H1 (cell line): Measurements from ENCODE around the gene NEURL1. TPM values are rescaled to one million over a fixed set of nuclear protein-coding genes. Genes with fewer than 3 reads are reported as not detected.

Experiments
- CTCF ChIA-PET: fragments of 300-600 bp; sonication (Branson Sonifier 250); formaldehyde crosslinking; loops from one replicate; lab custom pipeline; 2021; ENCODE audit not compliant: partially characterized antibody; lab: Charles Lee
- POLR2A ChIA-PET: fragments of 300-600 bp; sonication (Branson Sonifier 250); formaldehyde crosslinking; loops from one replicate; lab custom pipeline; 2021; ENCODE audit warnings: inconsistent platforms; ENCODE audit not compliant: partially characterized antibody; lab: Charles Lee
- DNase-seq, 2 experiments: peaks; one replicate each; pipeline versions ENCODE4 v3.0.0 to v3.0.0-alpha.2; 2010 to 2022; ENCODE audit warnings: low spot score in 2 of 2, low read depth in 1 of 2, mixed read lengths in 1 of 2
- FAIRE-seq: peaks from 2 replicates; lab custom pipeline; 2011; peaks lifted over from hg19 to GRCh38; lab: Jason Lieb, UNC
- H2AFZ ChIP-seq: 2 replicates; pipeline ENCODE4 v1.8.1; 2012; ENCODE audit warnings: low read length, inconsistent platforms
- H2AK5ac ChIP-seq: 2 replicates; pipeline ENCODE4 v1.6.1; 2013; ENCODE audit warnings: low read depth, low read length
- H2BK120ac ChIP-seq: replicated peaks from 2 replicates; pipeline ENCODE3; 2013; ENCODE audit warnings: low read depth, low read length, inconsistent platforms
- H2BK12ac ChIP-seq: 2 replicates; pipeline ENCODE4 v1.6.1; 2013; ENCODE audit warnings: low read depth, low read length
- H2BK15ac ChIP-seq: 2 replicates; pipeline ENCODE4 v1.6.1; 2013; ENCODE audit warnings: low read length
- H2BK20ac ChIP-seq: 2 replicates; pipeline ENCODE4 v1.6.1; 2013; ENCODE audit warnings: low read length
- H2BK5ac ChIP-seq: 2 replicates; pipeline ENCODE4 v1.6.1; 2013; ENCODE audit warnings: low read depth, low read length
- H3K14ac ChIP-seq: 2 replicates; pipeline ENCODE4 v1.6.1; 2013; ENCODE audit warnings: inconsistent platforms; ENCODE audit not compliant: insufficient read length
- H3K18ac ChIP-seq: 2 replicates; pipeline ENCODE4 v1.6.1; 2013; ENCODE audit warnings: low read length; ENCODE audit errors: extremely low read depth
- H3K23ac ChIP-seq: 2 replicates; pipeline ENCODE4 v1.6.1; 2013; ENCODE audit warnings: inconsistent platforms; ENCODE audit not compliant: insufficient read length
- H3K23me2 ChIP-seq: 2 replicates; pipeline ENCODE4 v1.6.1; 2013; ENCODE audit warnings: low read depth, low read length
- H3K27ac ChIP-seq: 2 replicates; pipeline ENCODE4 v1.6.1; 2011; ENCODE audit warnings: low read depth, low read length, inconsistent platforms
- H3K27me3 ChIP-seq, 4 experiments: replicated peaks in 1 of 4; 1 replicate in 1 of 4; 2 replicates in 3 of 4; pipeline versions ENCODE4 v1.6.1 to v1.8.1; 2011 to 2013; ENCODE audit warnings: low read length in 3 of 4, mild to moderate bottlenecking in 3 of 4, inconsistent platforms in 2 of 4, mixed read lengths in 2 of 4, moderate library complexity in 1 of 4; ENCODE audit not compliant: control insufficient read depth in 3 of 4, insufficient read depth in 3 of 4; ENCODE audit errors: extremely low read depth in 1 of 4
- H3K36me3 ChIP-seq, 4 experiments: 2 replicates each; pipeline versions ENCODE4 v1.6.1 to v1.8.1; 2011 to 2013; ENCODE audit warnings: mild to moderate bottlenecking in 4 of 4, low read length in 3 of 4, moderate library complexity in 2 of 4, control low read depth in 1 of 4, inconsistent platforms in 1 of 4; ENCODE audit not compliant: insufficient read depth in 4 of 4, control insufficient read depth in 2 of 4
- H3K4ac ChIP-seq: replicated peaks from 2 replicates; pipeline ENCODE3; 2013; ENCODE audit warnings: low read length, low read depth, mixed read lengths, inconsistent platforms; ENCODE audit not compliant: insufficient read length
- H3K4me1 ChIP-seq, 4 experiments: replicated peaks in 1 of 4; 1 replicate in 1 of 4; 2 replicates in 3 of 4; pipeline versions ENCODE4 v1.6.1 to v1.8.1; 2011 to 2013; ENCODE audit warnings: low read length in 3 of 4, inconsistent platforms in 2 of 4, mixed read lengths in 1 of 4; ENCODE audit not compliant: insufficient read depth in 4 of 4, control insufficient read depth in 3 of 4
- H3K4me2 ChIP-seq, 2 experiments: 2 replicates each; pipeline versions ENCODE4 v1.6.1 to v1.8.1; 2011 to 2013; ENCODE audit warnings: low read depth in 2 of 2, low read length in 2 of 2, control low read depth in 1 of 2, inconsistent platforms in 1 of 2, mild to moderate bottlenecking in 1 of 2; ENCODE audit not compliant: insufficient read depth in 1 of 2
- H3K4me3 ChIP-seq, 4 experiments: fragments of 200-600, 300-600 bp in 1 of 4; sonication (generic), shearing (Covaris generic), sonication (Bioruptor Twin) in 1 of 4; 2 replicates each; pipeline versions ENCODE4 v1.5.1 to v1.8.1; 2011 to 2016; ENCODE audit warnings: low read length in 4 of 4, low read depth in 3 of 4, control low read depth in 2 of 4, inconsistent platforms in 2 of 4, mild to moderate bottlenecking in 2 of 4, mixed read lengths in 1 of 4, moderate library complexity in 1 of 4; ENCODE audit not compliant: insufficient read depth in 2 of 4; ENCODE audit errors: extremely low read depth in 1 of 4
- H3K56ac ChIP-seq: replicated peaks from 2 replicates; pipeline ENCODE3; 2013; ENCODE audit warnings: low read depth, mild to moderate bottlenecking, mixed read lengths, low read length, inconsistent platforms; ENCODE audit not compliant: insufficient read length
- H3K79me1 ChIP-seq: 2 replicates; pipeline ENCODE4 v1.6.1; 2013; ENCODE audit warnings: low read depth, low read length, control low read depth
- H3K79me2 ChIP-seq, 2 experiments: 2 replicates each; pipeline versions ENCODE4 v1.6.1 to v1.8.1; 2012 to 2013; ENCODE audit warnings: low read length in 2 of 2, mild to moderate bottlenecking in 2 of 2, inconsistent platforms in 1 of 2; ENCODE audit not compliant: insufficient read depth in 2 of 2, control insufficient read depth in 1 of 2
- H3K9ac ChIP-seq, 4 experiments: replicated peaks in 1 of 4; 1 replicate in 1 of 4; 2 replicates in 3 of 4; pipeline versions ENCODE4 v1.6.1 to v1.8.1; 2011 to 2013; ENCODE audit warnings: low read depth in 3 of 4, low read length in 3 of 4, control low read depth in 2 of 4, mild to moderate bottlenecking in 2 of 4, moderate library complexity in 2 of 4, inconsistent platforms in 1 of 4; ENCODE audit errors: extremely low read depth in 1 of 4
- H3K9me3 ChIP-seq, 2 experiments: 2 replicates each; pipeline versions ENCODE4 v1.6.1 to v1.8.1; 2012 to 2013; ENCODE audit warnings: mild to moderate bottlenecking in 2 of 2, moderate library complexity in 2 of 2, control low read depth in 1 of 2, inconsistent platforms in 1 of 2, low read depth in 1 of 2, low read length in 1 of 2, mixed read lengths in 1 of 2; ENCODE audit not compliant: insufficient read depth in 2 of 2
- H4K20me1 ChIP-seq, 2 experiments: replicated peaks in 1 of 2; 2 replicates each; pipeline versions ENCODE3 to v1.8.1; 2011 to 2013; ENCODE audit warnings: inconsistent platforms in 2 of 2, low read length in 2 of 2, mild to moderate bottlenecking in 1 of 2; ENCODE audit not compliant: insufficient read depth in 2 of 2, control insufficient read depth in 1 of 2
- H4K5ac ChIP-seq: 2 replicates; pipeline ENCODE4 v1.6.1; 2013; ENCODE audit warnings: low read length, low read depth, mixed read lengths, inconsistent platforms; ENCODE audit not compliant: insufficient read length
- H4K8ac ChIP-seq: 2 replicates; pipeline ENCODE4 v1.8.0; 2013; ENCODE audit warnings: mild to moderate bottlenecking, moderate library complexity, low read length, inconsistent platforms; ENCODE audit not compliant: insufficient read depth; ENCODE audit errors: extremely low read depth
- H4K91ac ChIP-seq: replicated peaks from 2 replicates; pipeline ENCODE3; 2013; ENCODE audit warnings: low read length, mixed read lengths, inconsistent platforms; ENCODE audit not compliant: insufficient read length
- ATF3 ChIP-seq: IDR thresholded peaks from 2 replicates; pipeline ENCODE4 v1.6.1; 2011; ENCODE audit warnings: low read depth, mild to moderate bottlenecking, low read length; ENCODE audit not compliant: insufficient read depth
- CHD1 ChIP-seq: IDR thresholded peaks from 2 replicates; pipeline ENCODE4 v1.6.1; 2012; ENCODE audit warnings: low read depth, low read length, improper control_type of control experiment
- CREB1 ChIP-seq: IDR thresholded peaks from 2 replicates; pipeline ENCODE4 v1.6.1; 2012; ENCODE audit warnings: inconsistent platforms
- E2F6 ChIP-seq: IDR thresholded peaks from 2 replicates; pipeline ENCODE4 v1.6.1; 2012; ENCODE audit warnings: inconsistent platforms
- EP300 ChIP-seq, 2 experiments: IDR thresholded peaks; 1 replicate in 1 of 2; 2 replicates in 1 of 2; pipeline ENCODE4 v1.6.1; 2011 to 2012; ENCODE audit warnings: low read depth in 2 of 2, low read length in 2 of 2, mild to moderate bottlenecking in 2 of 2, borderline replicate concordance in 1 of 2, inconsistent platforms in 1 of 2, moderate library complexity in 1 of 2
- HDAC6 ChIP-seq: IDR thresholded peaks from one replicate; pipeline ENCODE4 v1.7.1; 2012; ENCODE audit warnings: low read depth, mild to moderate bottlenecking, inconsistent platforms, low read length, moderate library complexity
- KDM5A ChIP-seq: fragments of 200-600 bp; IDR thresholded peaks from 2 replicates; pipeline ENCODE4 v1.7.1; 2012; ENCODE audit warnings: mild to moderate bottlenecking, low read length, inconsistent platforms, mixed read lengths
- RBBP5 ChIP-seq: IDR thresholded peaks from 2 replicates; pipeline ENCODE4 v1.7.1; 2012; ENCODE audit warnings: low read depth, mild to moderate bottlenecking, inconsistent platforms, low read length, moderate library complexity, borderline replicate concordance
- SAP30 ChIP-seq: fragments of 300-600 bp; sonication (generic); IDR thresholded peaks from 2 replicates; pipeline ENCODE4 v1.7.1; 2012; ENCODE audit warnings: low read length, moderate library complexity, mild to moderate bottlenecking, inconsistent platforms; ENCODE audit not compliant: insufficient read depth, insufficient replicate concordance
- SP2 ChIP-seq: IDR thresholded peaks from 2 replicates; pipeline ENCODE4 v1.6.1; 2012; ENCODE audit warnings: mild to moderate bottlenecking, low read length, inconsistent platforms
- ZNF274 ChIP-seq: IDR thresholded peaks from 2 replicates; pipeline ENCODE4 v1.7.0; 2012; ENCODE audit warnings: low read length, borderline replicate concordance; ENCODE audit errors: extremely low read depth
- WGBS, 2 experiments: shearing (Covaris generic) in 1 of 2; methylation state at CpG; one replicate each; pipeline versions ENCODE4 v1.1.6 to v1.1.7; 2013 to 2015; ENCODE audit warnings: low lambda C conversion rate in 2 of 2, mixed read lengths in 2 of 2, inconsistent platforms in 1 of 2, low coverage in 1 of 2, missing lambda C conversion rate in 1 of 2; ENCODE audit not compliant: insufficient replicate concordance in 2 of 2, insufficient coverage in 1 of 2, insufficient read length in 1 of 2; ENCODE audit errors: extremely low coverage in 1 of 2, missing lambda C conversion rate in 1 of 2; 5-methylcytosine and 5-hydroxymethylcytosine counted together
- polyA plus RNA-seq, 7 experiments: library from polyadenylated mRNA; depleted of rRNA in 3 of 7; stranded (reverse) in 5 of 7; unstranded in 2 of 7; fragments of >200 nt in 5 of 7; fragments of 200-250 nt in 2 of 7; gene quantifications; 1 replicate in 5 of 7; 2 replicates in 1 of 7; 4 replicates in 1 of 7; pipeline versions ENCODE4 v1.2.1 to v1.2.3, GENCODE V29; 2011 to 2013; ENCODE audit warnings: missing spikeins in 2 of 7, mixed read lengths in 2 of 7
- total RNA-seq: library from RNA; stranded (reverse); fragmentation: NEBNext Ultra II Directional; extraction: Animal tissue kit (Norgen Biotek cat#: 25700); gene quantifications from 2 replicates; pipeline ENCODE4 v1.2.1, GENCODE V29; 2021

Gene NEURL1
- total and polyA plus RNA-seq, 2 of the 8 experiments (the other 6 are each of a cell fraction or from before 2014, with no cell fraction given), result 0.54 to 0.58 TPM

DNA sequence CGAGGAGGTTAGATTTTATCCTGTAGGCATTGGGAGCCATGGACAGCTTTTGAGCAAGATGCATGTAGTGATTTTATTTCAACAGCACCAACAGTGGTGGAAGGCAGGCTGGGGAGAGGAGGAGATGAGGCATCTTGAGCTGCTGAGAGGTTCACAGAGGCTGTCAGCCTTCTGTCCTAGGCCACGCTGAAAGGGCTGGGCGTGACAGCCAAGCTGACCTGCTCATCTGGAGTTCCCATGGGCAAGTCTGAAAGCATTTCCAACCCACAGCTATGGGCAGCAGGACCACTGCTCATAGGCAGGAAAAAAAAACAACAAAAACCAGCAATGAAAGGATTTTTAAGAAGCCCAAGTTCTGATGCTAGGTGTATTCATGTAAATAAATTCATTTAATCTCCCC lies 7.7 kb downstream of the NEURL1 start:
- Histone ChIP-seq H4K5ac (no peak overlapping the region), H3K4me3 (no peak overlapping the region), H3K79me2 (no peaks in the 10 kb centered on the region), H3K4me2 (no peak overlapping the region), H3K9me3 (no peaks in the 10 kb centered on the region), H3K27ac (no peak overlapping the region), H4K8ac (no peak overlapping the region), H3K79me1 (no peaks in the 10 kb centered on the region), H2BK12ac (no peak overlapping the region), H2AFZ (no peak overlapping the region), H3K23me2 (no peaks in the 10 kb centered on the region), H3K14ac (no peak overlapping the region), H3K56ac (no peak overlapping the region), H3K9ac (no peak overlapping the region), H3K23ac (no peak overlapping the region), H2BK15ac (no peak overlapping the region), H3K4me1 (no peaks in the 10 kb centered on the region), H3K4ac (no peak overlapping the region), H3K18ac (no peak overlapping the region), H4K91ac (no peak overlapping the region), H3K27me3 (no peaks in the 10 kb centered on the region; a peak in 4 of 7 replicates), H2AK5ac (no peak overlapping the region), H3K36me3 (no peaks in the 10 kb centered on the region), H4K20me1 (no peaks in the 10 kb centered on the region), H2BK5ac (no peak overlapping the region), H2BK20ac (no peak overlapping the region), H2BK120ac (no peak overlapping the region)
- CTCF ChIA-PET, result interaction anchor here (1.2 to 5.4 kb wide), 4 partner anchors 15 to 72 kb away, joined by 3 to 37 read pairs (median 4); no protein-coding TSS in a partner anchor
- no peak for DNase-seq
- no peak for FAIRE-seq
- 94% methylated on average over 3 of the region's 3 CpGs; no CpG with 5 or more reads in 1 of the 2 experiments for WGBS, 2 experiments
- POLR2A ChIA-PET, result interaction anchor here (1.2 kb wide), 1 partner anchor 151 kb away, joined by 3 read pairs; no protein-coding TSS in a partner anchor
- TF ChIP-seq CHD1, result no peak
- no peak for TF ChIP-seq HDAC6
- TF ChIP-seq RBBP5, result no peak
- no peak for TF ChIP-seq CREB1
- no peak for TF ChIP-seq E2F6
- TF ChIP-seq ZNF274, result no peak
- no peak for TF ChIP-seq ATF3
- TF ChIP-seq KDM5A, result no peak
- no peak for TF ChIP-seq SAP30
- no peak for TF ChIP-seq EP300 (IDR thresholded peaks at IDR 0.05; ENCODE audit: borderline replicate concordance in 1 of 2, low read depth in 2 of 2, low read length in 2 of 2)
- no peak for TF ChIP-seq SP2
